ENCODE measurements around the gene LGALS1.

GRCh38 chr22:37643225-37643847, 32.1 kb upstream of the LGALS1 start:
- peak; percentile 93 for TF ChIP-seq CTCF (IDR thresholded peaks at IDR 0.05; ENCODE audit: low read depth, low read length, missing input control)
- TF ChIP-seq ATF3 (IDR thresholded peaks at IDR 0.05) = no peak
- TF ChIP-seq REST (IDR thresholded peaks at IDR 0.05) = no peak
- TF ChIP-seq GABPA (IDR thresholded peaks at IDR 0.05 in 1 of 2, conservative IDR thresholded peaks at IDR 0.05 in 1 of 2) = no peak
- no peak for TF ChIP-seq YY1 (IDR thresholded peaks at IDR 0.05)
- TF ChIP-seq RAD21 (IDR thresholded peaks at IDR 0.05) = peak; percentile 89 to 95
- TF ChIP-seq EGR1 (IDR thresholded peaks at IDR 0.05; ENCODE audit: low read depth in 2 of 2) = no peak
- TF ChIP-seq MAX (IDR thresholded peaks at IDR 0.05) = no peak
